DMS114 treated with DMSO at 0.1 percent for 48 hours (cell line): Measurements from ENCODE around the gene ZNF746.

ENCODE experiments used
- DNase-seq: peaks from one replicate; lab custom pipeline; 2025; ENCODE audit not compliant: unreplicated experiment; lab: John Stamatoyannopoulos, UW

The ZNF746 gene

GRCh38 chr7:149430192-149430591 is 67.4 kb downstream of the ZNF746 start:
- no peak for DNase-seq

GRCh38 chr7:149427893-149428292 is 69.7 kb downstream of the ZNF746 start:
- DNase-seq, result no peak

GRCh38 chr7:149427096-149427680 is 70.4 kb downstream of the ZNF746 start:
- DNase-seq, result no peak

- no peak for DNase-seq
Measured at GRCh38 chr7:149423449-149424110, 74.0 kb downstream of the ZNF746 start.

- DNase-seq, result no peak
Measured at GRCh38 chr7:149422914-149423301, 74.7 kb downstream of the ZNF746 start.
